GM19035 (cell line): ENCODE measurements around the gene ZNF263.

Experiments
- ATAC-seq: cut with Tn5 transposase; IDR thresholded peaks from one replicate; pipeline ENCODE4 v1.9.1; 2021; ENCODE audit not compliant: unreplicated experiment

The ZNF263 gene

DNA sequence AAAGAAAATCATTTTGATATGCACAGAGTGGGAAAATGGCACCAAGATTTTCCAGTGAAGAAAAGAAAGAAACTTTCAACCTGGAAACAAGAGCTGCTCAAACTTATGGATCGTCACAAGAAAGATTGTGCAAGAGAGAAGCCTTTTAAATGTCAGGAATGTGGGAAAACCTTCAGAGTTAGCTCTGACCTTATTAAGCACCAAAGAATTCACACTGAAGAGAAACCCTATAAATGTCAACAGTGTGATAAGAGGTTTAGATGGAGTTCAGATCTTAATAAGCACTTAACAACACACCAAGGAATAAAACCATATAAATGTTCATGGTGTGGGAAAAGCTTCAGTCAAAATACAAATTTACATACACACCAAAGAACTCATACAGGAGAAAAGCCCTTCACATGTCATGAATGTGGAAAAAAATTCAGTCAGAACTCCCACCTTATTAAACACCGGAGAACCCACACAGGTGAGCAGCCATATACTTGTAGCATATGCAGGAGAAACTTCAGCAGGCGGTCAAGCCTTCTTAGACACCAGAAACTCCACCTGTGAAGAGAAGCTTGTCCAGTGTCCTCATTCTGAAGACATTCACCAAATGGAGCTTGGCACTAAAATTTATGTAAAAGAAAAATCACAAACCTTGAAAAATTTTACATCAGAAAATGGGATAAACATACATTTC lies 34.2 kb downstream of the ZNF263 start:
- ATAC-seq = no peak

DNA sequence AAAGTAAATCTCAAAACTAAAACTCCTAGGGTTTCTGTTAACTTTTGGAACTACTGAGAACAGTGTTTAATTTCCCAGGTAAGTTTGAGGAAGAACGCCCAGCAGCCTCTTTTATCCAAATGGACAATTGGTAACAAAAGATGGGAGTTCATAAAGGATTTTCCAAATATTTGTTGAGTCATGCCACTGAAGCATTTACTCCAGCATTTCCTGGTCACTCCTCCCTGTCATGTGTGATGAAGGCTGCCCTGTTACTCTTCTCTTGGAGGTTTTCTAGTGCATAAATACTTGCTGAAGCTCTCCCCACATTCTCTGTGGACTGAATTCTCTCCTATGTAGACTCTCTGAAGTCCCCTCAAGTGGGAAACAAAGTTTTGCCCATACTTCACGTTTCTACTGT lies 38.5 kb downstream of the ZNF263 start:
- no peak for ATAC-seq

DNA sequence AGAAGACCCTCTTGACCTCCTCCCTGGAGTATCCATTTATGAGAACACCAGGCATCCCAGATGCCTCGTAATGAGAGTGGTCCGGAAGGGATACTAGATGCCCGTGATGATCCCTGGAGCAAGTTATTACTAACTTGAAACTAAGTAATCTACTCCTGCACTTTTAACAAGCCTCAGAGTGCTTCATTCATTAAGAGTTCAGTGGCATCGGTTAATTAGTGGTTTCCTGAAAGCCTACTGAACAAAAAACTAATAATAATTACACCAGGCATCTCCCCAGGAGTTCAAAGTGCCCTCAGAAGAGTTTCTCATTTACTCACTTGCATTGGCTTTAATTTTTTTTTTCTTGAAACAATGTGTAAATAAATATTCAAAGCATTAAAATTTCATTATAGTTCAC lies 44.2 kb downstream of the ZNF263 start:
- ATAC-seq = no peak

DNA sequence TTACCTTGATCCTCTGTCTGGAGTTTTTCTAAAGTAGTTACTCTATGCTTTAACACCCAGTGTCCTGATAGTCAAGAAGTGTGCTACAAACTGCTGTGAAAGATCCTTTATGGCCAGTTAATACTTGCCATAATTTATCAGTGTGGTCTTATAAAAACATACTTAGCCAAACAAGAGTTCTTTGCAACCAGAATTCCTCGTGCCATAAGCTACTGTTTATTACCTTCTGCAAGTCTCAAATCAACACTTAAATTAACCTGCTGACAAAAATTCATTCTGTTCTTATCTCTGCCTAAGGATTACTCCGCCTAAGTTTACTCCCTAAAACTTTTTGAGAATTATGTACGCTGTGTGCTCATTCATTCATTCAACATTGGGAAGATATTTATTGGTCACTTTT lies 44.8 kb downstream of the ZNF263 start:
- no peak for ATAC-seq

DNA sequence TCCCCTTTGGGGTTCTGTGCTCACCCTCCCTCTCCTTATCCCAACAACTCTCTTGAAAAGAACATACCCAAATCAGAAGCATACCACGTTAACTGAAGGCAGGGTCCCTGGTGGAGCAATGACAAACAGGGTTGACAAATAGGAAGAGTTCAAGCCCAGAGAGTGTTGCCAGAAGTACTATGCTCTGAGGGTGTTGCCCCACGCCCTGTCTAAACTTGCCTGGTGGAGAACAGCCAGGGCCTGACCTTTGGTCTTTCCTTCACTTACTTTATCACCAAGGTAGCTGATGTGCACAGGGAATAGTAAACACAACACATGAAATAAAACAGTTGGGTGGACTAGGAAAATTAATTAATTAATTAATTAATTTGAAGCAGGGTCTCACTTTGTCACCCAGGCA lies 45.4 kb downstream of the ZNF263 start:
- ATAC-seq = no peak
